Hippocampal formation (tissue), 2 donors: Measurements from ENCODE around the gene NCF1.
"Not testable (repeated sequence)": the region's sequence is repeated elsewhere in the genome, so short reads cannot be mapped to it uniquely, and the experiment has no call there.

ENCODE experiments used
- DNase-seq, 2 donors: peaks; one replicate each; lab custom pipeline; 2025; lab: John Stamatoyannopoulos, UW

NCF1 gene

DNA sequence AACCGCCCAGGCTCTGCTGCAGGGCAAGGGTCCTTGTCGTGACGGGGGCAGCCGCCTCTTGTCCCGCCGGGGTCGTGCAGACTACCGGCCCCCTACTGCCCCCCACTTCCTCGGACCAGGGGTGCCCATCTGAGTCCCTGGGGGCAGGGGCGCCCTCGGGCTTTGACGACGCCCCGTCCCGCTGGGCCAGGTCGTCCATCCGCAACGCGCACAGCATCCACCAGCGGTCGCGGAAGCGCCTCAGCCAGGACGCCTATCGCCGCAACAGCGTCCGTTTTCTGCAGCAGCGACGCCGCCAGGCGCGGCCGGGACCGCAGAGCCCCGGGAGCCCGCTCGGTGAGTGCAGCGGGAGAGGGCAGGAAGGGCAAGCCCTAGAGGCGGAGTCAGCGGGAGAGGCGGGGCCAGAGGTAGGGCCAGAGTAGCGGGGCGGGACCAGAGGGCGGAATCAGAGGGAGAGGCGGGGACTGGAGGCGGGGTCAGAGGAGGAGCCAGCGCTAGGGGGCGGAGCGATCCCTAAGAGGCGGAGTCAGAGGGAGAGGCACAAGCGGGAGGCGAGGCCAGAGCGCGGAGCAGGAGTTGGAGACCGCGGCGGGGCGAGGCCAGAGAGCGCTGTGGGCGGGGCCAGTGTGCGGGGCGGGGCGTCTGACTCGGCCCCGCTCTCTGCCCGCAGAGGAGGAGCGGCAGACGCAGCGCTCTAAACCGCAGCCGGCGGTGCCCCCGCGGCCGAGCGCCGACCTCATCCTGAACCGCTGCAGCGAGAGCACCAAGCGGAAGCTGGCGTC is 14.7 kb downstream of the NCF1 start:
- DNase-seq = peak; percentile 79 to 88

DNA sequence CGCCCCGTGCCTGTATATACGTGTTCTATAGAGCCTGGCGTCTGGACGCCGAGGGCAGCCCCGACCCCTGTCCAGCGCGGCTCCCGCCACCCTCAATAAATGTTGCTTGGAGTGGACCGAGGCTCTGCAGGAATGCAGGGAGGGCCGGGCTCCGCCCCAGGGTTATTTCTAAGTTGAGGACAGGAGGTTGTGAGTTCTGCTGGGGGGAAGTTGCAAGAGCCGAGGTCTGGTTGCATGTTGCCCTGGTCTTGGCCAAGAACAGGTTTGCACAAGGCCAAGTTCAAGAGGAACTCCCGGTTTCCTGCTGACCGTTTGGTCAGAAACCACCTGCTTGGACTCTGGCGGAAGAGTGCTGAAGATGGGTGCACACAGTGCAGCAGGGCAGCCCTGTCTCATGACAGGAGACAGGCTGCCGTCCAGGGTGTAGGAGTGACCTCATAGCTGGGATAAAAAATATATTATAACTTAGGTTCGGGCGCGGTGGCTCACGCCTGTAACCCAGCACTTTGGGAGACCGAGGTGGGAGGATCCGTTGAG is 15.5 kb downstream of the NCF1 start:
- not testable (repeated sequence) for DNase-seq

DNA sequence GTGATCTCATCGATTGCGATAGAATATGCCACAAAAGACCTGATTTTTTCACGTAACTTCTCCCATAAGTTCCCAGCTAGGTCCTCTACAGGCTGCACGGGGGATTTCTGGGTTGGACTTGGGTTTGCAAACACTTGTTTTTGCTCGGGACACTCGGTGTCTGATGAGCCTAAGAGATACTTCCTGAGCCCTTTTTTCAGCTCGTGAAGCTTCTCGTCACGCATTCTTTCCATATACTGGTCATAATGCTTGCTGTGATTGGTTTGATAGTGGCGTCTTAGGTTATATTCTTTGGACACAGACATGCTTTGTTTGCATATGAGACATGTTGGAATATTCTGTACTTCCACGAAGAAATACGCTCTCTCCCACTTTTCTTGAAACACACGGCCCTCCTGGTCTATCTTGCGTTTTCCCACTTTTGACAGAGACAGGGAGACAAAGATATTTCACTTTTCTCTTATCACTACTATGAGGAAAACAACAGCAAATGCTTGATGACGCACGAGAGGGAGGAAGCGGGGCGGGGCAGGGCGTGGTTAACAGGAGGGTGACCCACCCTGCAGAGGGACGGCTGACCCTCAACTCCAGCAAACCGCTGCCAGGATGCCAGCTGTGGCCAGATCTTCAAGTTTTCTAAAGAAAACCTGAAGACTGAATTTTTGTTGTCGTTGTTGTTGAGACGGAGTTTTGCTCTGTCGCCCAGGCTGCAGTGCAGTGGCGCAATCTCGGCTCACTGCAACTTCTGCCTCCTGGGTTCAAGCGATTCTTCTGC is 24.2 kb downstream of the NCF1 start:
- DNase-seq = not testable (repeated sequence)

DNA sequence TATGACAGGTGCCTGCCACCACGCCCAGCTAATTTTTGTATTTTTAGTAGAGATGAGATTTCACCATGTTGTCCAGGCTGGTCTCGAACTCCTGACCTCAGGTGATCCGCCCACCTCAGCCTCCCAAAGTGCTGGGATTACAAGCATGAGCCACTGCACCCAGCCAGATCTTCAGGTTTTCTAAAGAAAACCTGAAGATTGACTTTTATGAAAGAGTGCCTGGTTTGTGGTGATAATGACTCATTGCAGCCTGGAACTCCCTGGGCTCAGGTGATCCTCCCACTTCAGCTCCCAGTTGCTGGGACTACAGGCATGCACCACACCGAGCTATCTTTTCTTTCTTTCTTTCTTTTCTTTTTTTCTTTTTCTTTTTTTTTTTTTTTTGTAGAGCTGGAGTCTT is 24.8 kb downstream of the NCF1 start:
- not testable (repeated sequence) for DNase-seq

DNA sequence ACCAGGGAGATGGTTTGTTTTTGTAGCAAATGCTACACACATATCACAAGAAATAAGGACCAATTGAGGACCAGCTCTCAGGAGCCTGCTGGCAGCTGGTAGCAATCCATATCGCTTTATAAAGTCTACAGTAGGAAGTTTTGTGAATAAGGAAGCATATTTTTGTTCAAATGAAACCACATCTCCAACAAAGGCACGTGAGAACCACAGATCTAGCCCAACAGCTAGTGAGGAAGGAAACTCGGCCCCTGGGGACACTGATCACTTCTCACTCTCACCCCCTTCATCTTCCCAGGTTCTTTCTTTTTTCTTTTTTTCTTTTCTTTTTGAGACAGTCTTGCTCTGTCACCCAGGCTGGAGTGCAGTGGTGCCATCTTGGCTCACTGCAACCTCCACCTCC is 42.1 kb downstream of the NCF1 start:
- not testable (repeated sequence) for DNase-seq

DNA sequence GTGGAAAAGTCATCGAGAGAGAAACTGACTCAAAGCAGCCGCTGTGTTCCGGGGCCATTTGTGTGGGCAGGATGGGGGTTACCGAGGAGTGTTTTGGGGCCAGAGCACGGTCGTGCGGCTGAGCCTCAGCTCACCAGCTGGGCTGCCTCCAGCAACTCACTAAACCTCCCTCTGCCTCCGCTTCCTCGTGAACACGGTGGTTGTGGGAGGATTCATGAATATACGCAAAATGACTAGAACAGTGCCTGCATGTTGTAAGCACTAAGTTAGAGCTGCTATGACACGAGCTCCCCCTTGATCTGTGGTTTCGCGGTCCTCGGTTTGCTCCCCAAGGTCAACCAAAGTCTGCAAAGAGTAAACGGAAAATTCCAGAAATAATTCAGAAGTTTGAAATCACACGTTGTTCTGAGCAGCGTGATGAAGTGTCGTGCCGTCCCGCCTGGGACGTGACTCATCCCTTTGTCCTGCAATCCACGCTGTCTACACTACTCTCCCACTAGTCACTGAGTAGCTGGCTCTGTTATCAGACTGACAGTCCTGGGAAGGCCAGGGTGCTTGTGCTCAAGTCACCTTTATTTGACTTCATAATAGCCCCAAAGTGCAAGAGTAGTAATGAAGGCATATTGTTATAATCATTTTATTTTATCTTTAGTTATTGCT is 46.5 kb downstream of the NCF1 start:
- not testable (repeated sequence) for DNase-seq

DNA sequence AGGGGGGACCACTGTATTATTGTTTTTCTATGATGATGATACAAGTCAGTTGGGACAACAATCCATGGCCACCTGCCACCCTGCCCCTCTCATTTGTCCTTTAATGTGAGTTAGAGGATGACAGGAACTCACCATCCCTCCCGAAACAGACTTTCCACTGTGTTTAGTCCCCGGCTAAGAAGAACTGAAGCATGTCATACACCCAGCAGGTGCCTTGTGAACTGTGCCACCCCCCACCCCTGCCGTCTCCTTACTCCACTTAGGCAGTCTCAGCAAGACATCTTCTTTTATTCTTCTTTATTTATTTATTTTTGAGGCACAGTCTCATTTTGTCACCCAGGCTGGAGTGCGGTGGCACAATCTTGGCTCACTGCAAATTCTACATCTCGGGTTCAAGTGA is 47.4 kb downstream of the NCF1 start:
- not testable (repeated sequence) for DNase-seq

DNA sequence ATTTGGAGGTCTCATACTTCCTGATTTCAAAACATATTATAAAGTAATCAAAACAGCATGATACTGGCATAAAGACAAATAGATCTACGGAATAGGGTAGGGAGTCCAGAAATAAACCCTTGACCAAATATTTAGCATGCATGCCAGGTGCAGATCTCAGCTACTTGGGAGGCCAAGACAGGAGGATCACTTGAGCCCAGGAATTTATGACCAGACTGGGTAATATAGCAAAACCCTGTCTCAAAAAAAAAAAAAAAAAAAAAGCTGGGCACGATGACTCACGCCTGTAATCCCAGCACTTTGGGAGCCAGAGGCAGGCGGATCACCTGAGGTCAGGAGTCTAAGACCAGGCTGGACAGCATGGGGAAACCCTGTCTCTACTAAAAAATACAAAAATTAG is 56.1 kb downstream of the NCF1 start:
- not testable (repeated sequence) for DNase-seq

DNA sequence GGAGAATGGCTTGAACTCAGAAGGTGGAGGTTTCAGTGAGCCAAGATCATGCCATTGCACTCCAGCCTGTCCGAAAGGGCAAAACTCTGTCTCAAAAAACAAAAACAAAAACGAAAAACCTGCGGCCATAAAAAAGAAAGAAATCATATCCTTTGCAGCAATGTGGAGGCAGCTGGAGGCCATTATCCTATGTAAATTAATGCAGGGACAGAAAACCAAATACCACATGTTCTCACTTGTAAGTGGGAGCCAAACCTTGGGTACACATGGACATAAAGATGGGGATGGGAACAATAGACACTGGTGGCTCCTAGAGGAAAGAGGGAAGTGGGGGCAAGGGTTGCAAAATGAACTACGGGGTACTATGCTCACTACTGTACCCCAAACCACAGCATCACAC is 56.6 kb downstream of the NCF1 start:
- DNase-seq = not testable (repeated sequence)
